GM18498 (cell line): ENCODE data around the gene IL27RA.
"Not testable (repeated sequence)": the region's sequence is repeated elsewhere in the genome, so short reads cannot be mapped to it uniquely, and the experiment has no call there.

Experiments used
- ATAC-seq: cut with Tn5 transposase; IDR thresholded peaks from one replicate; pipeline ENCODE4 v1.9.1; 2021; ENCODE audit warnings: mild to moderate bottlenecking, moderate library complexity; ENCODE audit not compliant: unreplicated experiment

The IL27RA gene

GRCh38 chr19:13998426-13998825, 33.1 kb upstream of the IL27RA start:
- no peak for ATAC-seq

- no peak for ATAC-seq
Measured at GRCh38 chr19:13999085-13999484, 32.5 kb upstream of the IL27RA start.

- no peak for ATAC-seq
Measured at GRCh38 chr19:14000691-14001375, 30.7 kb upstream of the IL27RA start.

GRCh38 chr19:14002571-14003250, 28.9 kb upstream of the IL27RA start:
- no peak for ATAC-seq

GRCh38 chr19:14003251-14004055, 28.1 kb upstream of the IL27RA start:
- no peak for ATAC-seq

- ATAC-seq, result no peak
Measured at GRCh38 chr19:14004619-14005348, 26.8 kb upstream of the IL27RA start.

- ATAC-seq, result peak; percentile 39
Measured at GRCh38 chr19:14005349-14006084, 26.0 kb upstream of the IL27RA start.

GRCh38 chr19:14006085-14006765, 25.3 kb upstream of the IL27RA start, which contains the start of gene RFX1:
Gene RFX1, minus strand, starts transcription at chr19:14006320. Its CDS starts 12,477 bp downstream, at chr19:13993843.
- ATAC-seq, result peak; percentile 75

GRCh38 chr19:14006766-14007562, 24.6 kb upstream of the IL27RA start:
- peak; percentile 38 for ATAC-seq

- ATAC-seq, result no peak
Measured at GRCh38 chr19:14012378-14012915, 19.1 kb upstream of the IL27RA start.

GRCh38 chr19:14015524-14016035, 16.0 kb upstream of the IL27RA start:
- ATAC-seq, result peak; percentile 83

- no peak for ATAC-seq
Measured at GRCh38 chr19:14019100-14019499, 12.5 kb upstream of the IL27RA start.

GRCh38 chr19:14019739-14020138, 11.8 kb upstream of the IL27RA start:
- not testable (repeated sequence) for ATAC-seq

GRCh38 chr19:14021474-14021873, 10.1 kb upstream of the IL27RA start:
- ATAC-seq, result no peak

- no peak for ATAC-seq
Measured at GRCh38 chr19:14022469-14022868, 9.1 kb upstream of the IL27RA start.

GRCh38 chr19:14023404-14024235, 7.9 kb upstream of the IL27RA start:
- no peak for ATAC-seq

GRCh38 chr19:14026652-14027192, 4.8 kb upstream of the IL27RA start:
- not testable (repeated sequence) for ATAC-seq
